NCI-H345 treated with DMSO at 0.1 percent for 48 hours (cell line): ENCODE results near the gene AAMDC.
"Not testable (repeated sequence)": the region's sequence is repeated elsewhere in the genome, so short reads cannot be mapped to it uniquely, and the experiment has no call there.

Source experiments
- DNase-seq: peaks from one replicate; lab custom pipeline; 2025; ENCODE audit not compliant: unreplicated experiment; lab: John Stamatoyannopoulos, UW

Gene AAMDC

DNA sequence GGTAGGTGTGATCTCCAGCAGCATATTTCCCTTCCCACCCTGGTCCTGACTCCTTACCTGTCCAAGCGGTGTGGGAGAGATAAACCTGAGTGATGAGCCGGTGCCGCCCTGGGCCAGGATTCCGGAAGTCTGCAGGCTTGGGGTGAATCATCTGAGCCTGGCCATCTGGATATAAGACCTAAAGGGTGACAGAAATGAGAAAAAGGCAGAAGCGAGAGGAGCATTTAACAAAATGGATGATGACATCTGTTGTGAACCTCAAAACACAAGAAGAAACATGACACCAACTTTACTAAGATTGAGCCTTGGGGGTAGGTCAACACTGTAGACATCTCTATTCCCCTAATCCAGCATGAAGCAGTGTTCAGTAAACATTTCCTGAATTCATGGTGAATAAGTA, 62.8 kb downstream of the AAMDC start:
- DNase-seq, result no peak

GRCh38 chr11:77884186-77884828, 63.4 kb downstream of the AAMDC start:
- DNase-seq, result no peak

- no peak for DNase-seq
Observed at GRCh38 chr11:77884829-77885190, 63.9 kb downstream of the AAMDC start.

GRCh38 chr11:77886401-77886800, 65.5 kb downstream of the AAMDC start:
- no peak for DNase-seq

DNA sequence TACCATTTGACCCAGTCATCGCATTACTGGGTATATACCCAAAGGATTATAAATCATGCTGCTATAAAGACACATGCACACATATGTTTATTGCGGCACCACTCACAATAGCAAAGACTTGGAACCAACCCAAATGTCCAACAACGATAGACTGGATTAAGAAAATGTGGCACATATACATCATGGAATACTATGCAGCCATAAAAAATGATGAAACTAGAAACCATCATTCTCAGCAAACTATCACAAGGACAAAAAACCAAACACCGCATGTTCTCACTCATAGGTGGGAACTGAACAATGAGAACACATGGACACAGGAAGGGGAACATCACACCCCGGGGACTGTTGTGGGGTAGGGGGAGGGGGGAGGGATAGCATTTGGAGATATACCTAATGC, 68.1 kb downstream of the AAMDC start:
- not testable (repeated sequence) for DNase-seq

DNA sequence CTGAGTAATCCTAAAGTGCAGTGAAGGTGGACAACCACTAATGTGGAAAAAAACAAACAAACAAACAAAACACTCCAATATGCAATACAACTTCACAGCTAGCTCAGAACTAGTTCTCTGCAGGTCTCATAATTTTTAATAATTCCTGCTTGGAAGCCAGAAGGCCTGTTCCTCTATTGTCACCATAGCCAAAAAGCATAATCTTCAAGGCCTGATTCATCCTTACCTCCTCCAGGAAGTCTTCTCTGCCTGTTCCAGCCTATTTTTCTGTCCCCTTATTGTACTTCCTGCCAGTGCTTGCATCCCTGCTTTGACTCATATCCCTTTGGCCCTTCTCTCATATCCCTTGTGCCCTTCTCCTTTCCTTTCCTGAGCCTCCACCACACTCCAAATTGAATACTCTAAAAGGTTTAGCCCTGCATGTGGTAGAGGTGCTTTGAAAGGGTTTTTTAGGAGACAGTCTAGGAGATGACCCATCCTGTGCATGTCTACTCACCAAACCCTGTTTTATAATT, 69.2 kb downstream of the AAMDC start:
- DNase-seq, result not testable (repeated sequence)

DNA sequence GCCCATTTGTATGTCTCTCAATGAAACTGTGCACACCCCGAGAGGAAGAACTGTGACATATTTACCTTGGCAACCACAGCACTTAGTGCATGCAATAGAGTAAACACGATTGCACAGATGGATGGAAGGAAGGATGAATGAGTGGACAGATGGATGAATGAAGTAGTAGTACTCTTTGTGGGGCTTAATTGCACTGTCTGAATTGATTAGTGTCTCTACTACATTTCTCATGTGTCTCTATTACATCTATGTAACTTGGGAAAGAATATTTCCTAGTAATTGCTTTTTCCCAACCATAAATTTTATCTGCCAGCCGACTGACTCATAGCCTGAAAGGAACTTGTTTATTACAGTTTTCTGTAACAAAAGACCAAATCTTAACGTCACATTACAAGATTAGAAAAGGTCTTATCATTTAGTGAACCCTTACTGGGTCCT, 69.7 kb downstream of the AAMDC start:
- DNase-seq, result peak; percentile 50

- not testable (repeated sequence) for DNase-seq
Observed at GRCh38 chr11:77891256-77891655, 70.3 kb downstream of the AAMDC start.

- DNase-seq, result not testable (repeated sequence)
Observed at GRCh38 chr11:77891703-77892102, 70.8 kb downstream of the AAMDC start.

DNA sequence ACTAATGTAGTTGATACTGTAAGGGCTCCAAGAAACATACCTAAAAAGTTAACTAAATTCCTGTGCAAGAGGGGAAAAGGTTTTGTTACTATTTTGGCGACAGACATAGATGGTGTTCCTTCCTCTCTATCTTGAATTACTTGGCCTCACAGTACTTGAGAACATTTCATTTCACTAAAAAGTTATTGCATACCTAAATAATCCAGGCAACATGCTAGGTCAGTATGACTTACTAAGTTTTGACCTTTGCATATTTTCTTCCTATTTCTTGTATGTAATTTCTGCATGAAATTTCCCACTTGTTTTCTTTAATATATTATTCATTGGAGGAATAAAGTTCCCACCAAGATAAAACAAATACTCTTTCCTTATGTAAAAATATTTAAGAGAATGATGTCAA, 74.0 kb downstream of the AAMDC start:
- not testable (repeated sequence) for DNase-seq

GRCh38 chr11:77908835-77909234, 87.9 kb downstream of the AAMDC start:
- no peak for DNase-seq

GRCh38 chr11:77909277-77909676, 88.3 kb downstream of the AAMDC start:
- DNase-seq, result no peak

DNA sequence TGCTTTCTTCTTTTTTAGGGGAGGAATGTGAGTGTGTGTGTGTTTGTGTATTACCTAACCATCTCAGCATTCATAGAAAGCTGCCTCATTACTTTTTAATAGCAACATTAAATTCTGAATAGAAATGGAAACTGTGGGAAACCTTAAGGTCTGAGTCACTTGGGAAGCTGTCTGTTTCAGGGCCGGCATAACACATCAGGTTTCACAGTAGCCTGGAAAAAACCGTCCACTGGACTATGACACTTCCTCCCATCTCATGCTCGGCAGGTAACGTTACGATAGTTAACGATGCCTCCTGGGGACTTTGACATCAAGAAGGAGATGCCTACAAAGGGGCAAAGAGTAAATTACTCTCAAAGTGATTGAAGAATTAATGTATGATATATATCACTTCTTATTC, 89.9 kb downstream of the AAMDC start:
- not testable (repeated sequence) for DNase-seq

GRCh38 chr11:77913608-77914306, 92.8 kb downstream of the AAMDC start:
- peak; percentile 16 for DNase-seq

- peak; percentile 71 for DNase-seq
Observed at GRCh38 chr11:77914307-77914791, 93.4 kb downstream of the AAMDC start.

GRCh38 chr11:77917713-77918112, 96.8 kb downstream of the AAMDC start:
- DNase-seq, result not testable (repeated sequence)
